Measurements from ENCODE around the gene THOC1. TPM values are rescaled to one million over a fixed set of nuclear protein-coding genes. Genes with fewer than 3 reads are reported as not detected.

The THOC1 gene
- total RNA-seq, 6 experiments from 2014 or later = 11.0 to 16.0 (median 12.6) TPM

DNA sequence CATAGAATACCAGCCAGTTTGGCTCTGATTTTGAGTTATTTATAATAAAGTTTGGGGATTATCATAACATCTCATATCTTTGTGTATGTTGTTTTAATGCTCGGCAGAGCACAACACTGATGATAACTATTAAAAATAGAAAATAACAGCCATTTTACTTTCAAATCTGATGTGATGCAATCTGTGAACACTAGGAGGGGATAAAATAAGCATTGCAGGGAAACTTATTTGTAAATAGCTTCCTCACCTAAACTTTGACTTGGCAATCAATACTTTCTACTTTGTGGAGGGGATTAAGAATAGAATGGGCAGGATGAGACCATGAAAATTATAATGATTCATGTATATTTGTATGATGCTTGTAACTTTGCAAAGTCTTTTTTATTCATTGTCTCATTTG is 55.1 kb downstream of the THOC1 start:
- 92% methylated on average over 1 of the region's 1 CpG for WGBS (ENCODE audit: insufficient coverage, low coverage, low lambda C conversion rate, missing lambda C conversion rate)

DNA sequence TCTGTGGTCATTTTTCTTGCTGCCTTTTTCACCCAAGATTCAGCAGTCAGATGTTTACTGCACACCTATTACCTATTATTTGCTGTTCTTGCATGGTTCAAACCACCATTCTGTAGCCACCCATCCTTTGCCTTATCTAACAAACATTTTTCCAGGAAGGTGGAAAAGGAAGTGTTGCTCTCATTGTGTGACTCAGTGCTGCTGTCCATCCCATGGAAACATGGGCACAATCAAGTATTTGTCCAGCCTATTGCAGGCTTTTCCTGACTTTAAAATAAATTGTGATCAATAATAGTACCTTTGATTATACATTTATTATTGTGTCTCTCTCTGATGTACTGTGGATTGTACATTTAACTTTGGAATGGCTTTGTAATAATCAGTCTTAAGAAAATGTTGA is 56.3 kb downstream of the THOC1 start:
- H3K27me3 ChIP-seq = no peaks in the 10 kb centered on the region
- no peak overlapping the region for H3K27ac ChIP-seq
- ATAC-seq (no peak), DNase-seq (no peak)
- H3K9me3 ChIP-seq = no peaks in the 10 kb centered on the region
- intact Hi-C loops (cut with DNase I) = no loop called here
- peaks cover 0 to 10% (median 4%) of the 10 kb centered on the region in 4 donors for H3K4me1 ChIP-seq
- H3K36me3 ChIP-seq = peaks cover 0 to 44% (median 19%) of the 10 kb centered on the region in 4 donors
- no peak overlapping the region for H3K4me3 ChIP-seq
- TF ChIP-seq, protein P1, sequence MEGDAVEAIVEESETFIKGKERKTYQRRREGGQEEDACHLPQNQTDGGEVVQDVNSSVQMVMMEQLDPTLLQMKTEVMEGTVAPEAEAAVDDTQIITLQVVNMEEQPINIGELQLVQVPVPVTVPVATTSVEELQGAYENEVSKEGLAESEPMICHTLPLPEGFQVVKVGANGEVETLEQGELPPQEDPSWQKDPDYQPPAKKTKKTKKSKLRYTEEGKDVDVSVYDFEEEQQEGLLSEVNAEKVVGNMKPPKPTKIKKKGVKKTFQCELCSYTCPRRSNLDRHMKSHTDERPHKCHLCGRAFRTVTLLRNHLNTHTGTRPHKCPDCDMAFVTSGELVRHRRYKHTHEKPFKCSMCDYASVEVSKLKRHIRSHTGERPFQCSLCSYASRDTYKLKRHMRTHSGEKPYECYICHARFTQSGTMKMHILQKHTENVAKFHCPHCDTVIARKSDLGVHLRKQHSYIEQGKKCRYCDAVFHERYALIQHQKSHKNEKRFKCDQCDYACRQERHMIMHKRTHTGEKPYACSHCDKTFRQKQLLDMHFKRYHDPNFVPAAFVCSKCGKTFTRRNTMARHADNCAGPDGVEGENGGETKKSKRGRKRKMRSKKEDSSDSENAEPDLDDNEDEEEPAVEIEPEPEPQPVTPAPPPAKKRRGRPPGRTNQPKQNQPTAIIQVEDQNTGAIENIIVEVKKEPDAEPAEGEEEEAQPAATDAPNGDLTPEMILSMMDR (IDR thresholded peaks at IDR 0.05) = no peak
- TF ChIP-seq POLR2A (IDR thresholded peaks at IDR 0.05) = no peak

More for the DNA sequence above, 55.1 kb downstream of the THOC1 start:
- peaks cover 0 to 47% (median 19%) of the 10 kb centered on the region in 4 donors for H3K36me3 ChIP-seq
- no peak overlapping the region for H3K27ac ChIP-seq
- ATAC-seq (peak in 1 of 4 donors; percentile 20), DNase-seq (no peak)
- H3K4me1 ChIP-seq = peaks cover 0 to 10% (median 4%) of the 10 kb centered on the region in 4 donors
- H3K9me3 ChIP-seq = no peaks in the 10 kb centered on the region
- H3K4me3 ChIP-seq = no peak overlapping the region
- H3K27me3 ChIP-seq = no peaks in the 10 kb centered on the region
- TF ChIP-seq, protein P1 (IDR thresholded peaks at IDR 0.05) = peak in 1 of 4 donors; percentile 11
- no peak for TF ChIP-seq POLR2A (IDR thresholded peaks at IDR 0.05)
- intact Hi-C loops (cut with DNase I) = no loop called here

DNA sequence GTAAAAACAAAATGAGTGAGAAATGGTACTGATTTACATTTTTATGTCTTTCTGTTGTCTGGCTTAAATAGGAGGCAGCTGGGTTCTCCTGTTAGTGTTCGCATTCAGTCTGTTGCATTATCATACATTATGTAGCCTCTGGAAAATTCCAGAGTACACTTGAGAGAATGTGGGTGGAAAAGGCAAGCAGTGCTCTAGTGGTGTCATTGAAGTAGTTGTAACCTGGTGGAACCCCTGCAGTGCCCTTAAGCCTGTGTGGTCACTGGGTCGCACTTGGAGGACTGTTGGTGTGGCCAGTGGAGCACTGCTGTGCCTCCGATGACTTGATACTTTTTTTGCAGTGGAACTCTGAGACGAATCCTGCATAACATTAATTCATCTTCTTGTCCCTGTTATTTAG is 57.1 kb downstream of the THOC1 start:
- no peak for DNase-seq
- peaks cover 0 to 44% (median 18%) of the 10 kb centered on the region in 4 donors for H3K36me3 ChIP-seq
- peaks cover 0 to 10% (median 4%) of the 10 kb centered on the region in 4 donors for H3K4me1 ChIP-seq
- H3K4me3 ChIP-seq = no peak overlapping the region
- intact Hi-C loops (cut with DNase I) = no loop called here
- WGBS (ENCODE audit: insufficient coverage, low coverage, low lambda C conversion rate, missing lambda C conversion rate) = 92% methylated on average over 1 of the region's 4 CpGs
- no peaks in the 10 kb centered on the region for H3K9me3 ChIP-seq
- H3K27ac ChIP-seq = no peak overlapping the region
- ATAC-seq = peak in 1 of 4 donors; percentile 15
- TF ChIP-seq, protein P1 (IDR thresholded peaks at IDR 0.05) = no peak
- no peaks in the 10 kb centered on the region for H3K27me3 ChIP-seq

DNA sequence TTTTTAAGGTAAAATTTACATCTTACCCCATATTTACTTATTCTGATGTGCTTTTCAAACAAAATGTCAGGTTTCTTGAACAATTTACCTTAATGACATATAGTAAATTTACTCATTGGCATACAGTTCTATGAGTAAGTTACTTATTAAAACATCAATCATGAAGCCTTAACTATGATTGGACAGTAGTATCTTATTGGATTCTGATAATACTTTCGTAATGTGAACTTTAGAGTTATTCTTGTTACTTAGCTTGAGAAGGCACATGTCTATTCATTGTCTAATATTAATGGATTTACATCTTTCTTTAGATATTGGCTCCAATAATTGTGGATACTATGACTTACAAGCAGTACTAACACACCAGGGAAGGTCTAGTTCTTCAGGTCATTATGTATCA is 57.8 kb downstream of the THOC1 start:
- intact Hi-C loops (cut with DNase I) = no loop called here
- DNase-seq = no peak
- TF ChIP-seq, protein P1 (IDR thresholded peaks at IDR 0.05) = no peak
- TF ChIP-seq POLR2A (IDR thresholded peaks at IDR 0.05) = no peak
- peaks cover 0 to 44% (median 15%) of the 10 kb centered on the region in 4 donors for H3K36me3 ChIP-seq
- peaks cover 0 to 10% (median 4%) of the 10 kb centered on the region in 4 donors for H3K4me1 ChIP-seq
- no peaks in the 10 kb centered on the region for H3K9me3 ChIP-seq
- H3K27me3 ChIP-seq = no peaks in the 10 kb centered on the region
- no peak overlapping the region for H3K27ac ChIP-seq
- ATAC-seq = peak; percentile 64 to 86 (median 74)
- H3K4me3 ChIP-seq = no peak overlapping the region
- 29% methylated on average over 1 of the region's 1 CpG for WGBS (ENCODE audit: insufficient coverage, low coverage, low lambda C conversion rate, missing lambda C conversion rate)

DNA sequence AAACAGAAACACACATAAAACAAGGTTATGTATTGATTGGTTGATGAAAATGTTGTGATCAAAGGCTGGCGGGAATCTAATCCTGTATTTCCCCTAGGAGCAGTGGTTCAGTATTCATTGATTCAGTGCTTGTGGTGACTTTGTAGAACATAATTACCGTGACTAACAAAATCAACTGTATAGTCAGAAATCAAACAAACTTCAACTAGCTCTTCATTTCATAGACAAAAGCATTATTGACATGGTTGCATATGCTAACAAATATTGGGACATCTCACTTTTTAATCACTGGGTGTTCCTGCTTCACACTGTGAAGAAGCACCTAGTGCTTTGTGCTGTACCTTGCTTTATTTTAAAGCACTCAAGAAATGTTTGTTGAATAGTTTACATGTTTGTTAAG is 68.1 kb downstream of the THOC1 start:
- Histone ChIP-seq H3K4me1 (no peaks in the 10 kb centered on the region), H3K27ac (no peak overlapping the region), H3K4me3 (no peak overlapping the region), H3K27me3 (no peaks in the 10 kb centered on the region), H3K9me3 (no peaks in the 10 kb centered on the region), H3K36me3 (peaks cover 0 to 54% (median 4%) of the 10 kb centered on the region in 4 donors)
- DNase-seq (no peak), ATAC-seq (no peak)
- intact Hi-C loops (cut with DNase I) = no loop called here
- WGBS (ENCODE audit: insufficient coverage, low coverage, low lambda C conversion rate, missing lambda C conversion rate) = 96% methylated on average over 2 of the region's 2 CpGs
- TF ChIP-seq, protein P1 (IDR thresholded peaks at IDR 0.05) = no peak
- no peak for TF ChIP-seq POLR2A (IDR thresholded peaks at IDR 0.05)

Measured in right lobe of liver (tissue), 6 donors.